Measurements from ENCODE around the gene SRPK3.

Gene SRPK3

GRCh38 chrX:153831429-153832150 lies 50.7 kb downstream of the SRPK3 start:
- no peak for DNase-seq (ENCODE audit: low read depth)

DNA sequence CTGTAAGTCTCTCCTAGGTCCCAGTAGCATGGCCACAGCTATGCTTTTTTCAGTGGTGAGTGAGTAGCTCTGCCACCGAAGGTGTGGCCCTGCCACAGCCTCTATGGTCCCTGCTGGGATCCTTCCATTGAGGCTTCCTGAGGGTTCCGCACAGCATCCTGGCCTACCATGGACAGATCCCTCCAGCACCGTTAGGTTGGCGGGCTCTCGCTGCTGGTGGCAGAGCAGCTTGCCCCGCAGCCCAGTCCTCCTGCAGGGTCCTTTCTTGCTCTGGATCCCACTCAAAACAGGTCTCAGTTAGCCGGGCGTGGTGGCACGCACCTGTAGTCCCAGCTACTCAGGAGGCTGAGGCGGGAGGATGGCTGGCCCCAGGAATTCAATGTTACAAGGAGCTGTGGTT lies 51.9 kb downstream of the SRPK3 start:
- DNase-seq (ENCODE audit: low read depth): no peak

Measured in activated T-helper 1 cell treated with Interleukin-2 at 50 U/mL for 16 hours (primary cell).